K562 treated with DMSO at 1 percent for 48 hours (cell line): ENCODE data around the gene C4orf51. TPM values are rescaled to one million over a fixed set of nuclear protein-coding genes. Genes with fewer than 3 reads are reported as not detected.

ENCODE experiments used
- total RNA-seq: library from RNA; unstranded; fragments of 300-600 nt; gene quantifications from 2 replicates; pipeline ENCODE4 v1.2.3, GENCODE V29; 2022; ENCODE audit warnings: low replicate concordance; ENCODE audit errors: extremely low read depth

Gene C4orf51
- total RNA-seq = not detected in 2 replicates

GRCh38 chr4:145679991-145680455 lies at the start of gene C4orf51:
Gene C4orf51 (plus strand): TSS chr4:145680146. CDS start chr4:145680204, 58 bp downstream.

Other genes starting within 250 kb of the C4orf51 start
- not detected in 2 replicates for gene SMAD1, start 198.3 kb upstream of the C4orf51 start, total RNA-seq
- gene MMAA, start 60.8 kb upstream of the C4orf51 start, total RNA-seq = not detected in 2 replicates